Neural crest cell (in vitro differentiated cells): ENCODE data around the gene FAR1. TPM values are rescaled to one million over a fixed set of nuclear protein-coding genes. Genes with fewer than 3 reads are reported as not detected.

Source experiments
- DNase-seq: peaks from one replicate; pipeline ENCODE4 v3.0.0; 2021; ENCODE audit warnings: low read depth, mixed read lengths, low spot score
- H3K27ac Mint-ChIP-seq: one replicate; pipeline ENCODE4 v1.8.0; 2021; ENCODE audit warnings: mild to moderate bottlenecking, mixed read lengths; ENCODE audit not compliant: unreplicated experiment
- H3K27me3 Mint-ChIP-seq: 2 replicates; pipeline ENCODE4 v1.8.0; 2021; ENCODE audit warnings: low read depth, mild to moderate bottlenecking, mixed read lengths
- H3K36me3 Mint-ChIP-seq: 2 replicates; pipeline ENCODE4 v1.8.0; 2021; ENCODE audit warnings: low read depth, mild to moderate bottlenecking, mixed read lengths
- H3K4me1 Mint-ChIP-seq: 2 replicates; pipeline ENCODE4 v1.8.0; 2021; ENCODE audit warnings: mixed read lengths
- H3K4me3 Mint-ChIP-seq: one replicate; pipeline ENCODE4 v1.8.0; 2021; ENCODE audit warnings: mild to moderate bottlenecking, mixed read lengths
- H3K9me3 Mint-ChIP-seq: 2 replicates; pipeline ENCODE4 v1.8.0; 2021; ENCODE audit warnings: mixed read lengths
- CTCF ChIP-seq: fragments of 200-600 bp; sonication (generic); conservative IDR thresholded peaks from 2 replicates; pipeline ENCODE4 v1.5.0; 2021; ENCODE audit warnings: antibody characterized with exemption, mild to moderate bottlenecking
- total RNA-seq: library from RNA; stranded (reverse); gene quantifications from 2 replicates; pipeline ENCODE4 v1.2.1, GENCODE V29; 2021

FAR1 gene
- total RNA-seq, 1 donor from 2014 or later, result 60.8 TPM

GRCh38 chr11:13635804-13636203 is 32.7 kb upstream of the FAR1 start:
- Mint-ChIP-seq H3K36me3 (peaks cover 9% of the 10 kb centered on the region), H3K27ac (no peak overlapping the region), H3K9me3 (peaks cover 2% of the 10 kb centered on the region), H3K4me1 (no peaks in the 10 kb centered on the region), H3K4me3 (no peak overlapping the region), H3K27me3 (peaks cover 11% of the 10 kb centered on the region)
- no peak for DNase-seq
- TF ChIP-seq CTCF, result no peak

- TF ChIP-seq CTCF, result no peak
- peaks cover 2% of the 10 kb centered on the region for H3K9me3 Mint-ChIP-seq
- H3K27ac Mint-ChIP-seq, result no peak overlapping the region
- no peaks in the 10 kb centered on the region for H3K4me1 Mint-ChIP-seq
- peaks cover 13% of the 10 kb centered on the region for H3K27me3 Mint-ChIP-seq
- H3K4me3 Mint-ChIP-seq, result no peak overlapping the region
- peaks cover 2% of the 10 kb centered on the region for H3K36me3 Mint-ChIP-seq
- no peak for DNase-seq
These were observed 31.1 kb upstream of the FAR1 start for GRCh38 chr11:13637125-13638069.

GRCh38 chr11:13638422-13638821 is 30.0 kb upstream of the FAR1 start:
- Mint-ChIP-seq H3K27me3 (peaks cover 13% of the 10 kb centered on the region), H3K36me3 (peaks cover 2% of the 10 kb centered on the region), H3K9me3 (peaks cover 2% of the 10 kb centered on the region), H3K4me1 (no peaks in the 10 kb centered on the region), H3K27ac (no peak overlapping the region), H3K4me3 (no peak overlapping the region)
- DNase-seq, result no peak
- no peak for TF ChIP-seq CTCF

- Mint-ChIP-seq H3K4me3 (no peak overlapping the region), H3K27me3 (peaks cover 7% of the 10 kb centered on the region), H3K4me1 (no peaks in the 10 kb centered on the region), H3K9me3 (no peaks in the 10 kb centered on the region), H3K36me3 (no peaks in the 10 kb centered on the region), H3K27ac (no peak overlapping the region)
- no peak for TF ChIP-seq CTCF
- DNase-seq, result no peak
These were observed 23.3 kb upstream of the FAR1 start for GRCh38 chr11:13644997-13645687.

- no peak for TF ChIP-seq CTCF
- H3K36me3 Mint-ChIP-seq, result no peaks in the 10 kb centered on the region
- no peaks in the 10 kb centered on the region for H3K27me3 Mint-ChIP-seq
- H3K27ac Mint-ChIP-seq, result no peak overlapping the region
- H3K9me3 Mint-ChIP-seq, result no peaks in the 10 kb centered on the region
- no peak overlapping the region for H3K4me3 Mint-ChIP-seq
- H3K4me1 Mint-ChIP-seq, result no peaks in the 10 kb centered on the region
- DNase-seq, result no peak
These were observed 21.1 kb upstream of the FAR1 start for GRCh38 chr11:13647391-13647790.
